Measurements from ENCODE around the gene KCNJ6. TPM values are rescaled to one million over a fixed set of nuclear protein-coding genes. Genes with fewer than 3 reads are reported as not detected.
A peak's percentile ranks its signal among the peaks of the same experiment; 100 is the strongest.
"Not testable (repeated sequence)": the region's sequence is repeated elsewhere in the genome, so short reads cannot be mapped to it uniquely, and the experiment has no call there.

Gene KCNJ6
- total RNA-seq, 1 donor from 2014 or later = 0.75 TPM

DNA sequence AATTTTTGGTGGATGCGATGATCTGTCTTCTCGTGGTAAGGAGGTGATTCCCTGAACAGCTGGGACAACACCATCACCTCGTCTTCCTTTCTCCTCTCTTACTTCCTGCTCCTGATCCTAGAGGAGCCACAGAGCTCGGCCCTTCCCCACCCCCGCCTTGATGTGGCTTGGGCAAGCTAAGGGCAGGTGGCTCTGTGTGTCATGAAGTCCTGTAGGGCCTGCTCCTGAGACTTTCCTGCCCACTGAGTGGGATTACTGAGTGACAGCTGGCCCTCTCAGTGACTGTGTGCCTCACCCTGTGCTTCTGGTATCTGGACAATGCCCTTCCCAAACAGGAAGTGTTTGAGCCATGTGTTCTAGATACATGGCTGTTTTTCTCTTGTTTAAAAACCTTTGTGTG is 153.0 kb downstream of the KCNJ6 start:
- Mint-ChIP-seq H3K27me3 (ENCODE audit: low read depth) (no peaks in the 10 kb centered on the region), H3K9me3 (no peaks in the 10 kb centered on the region), H3K4me1 (peaks cover 5% of the 10 kb centered on the region), H3K4me3 (no peak overlapping the region), H3K36me3 (ENCODE audit: low read depth) (peaks cover 2% of the 10 kb centered on the region), H3K27ac (ENCODE audit: unreplicated experiment) (no peak overlapping the region)
- no peak for DNase-seq (ENCODE audit: low read depth, low spot score)
- TF ChIP-seq, protein P1, sequence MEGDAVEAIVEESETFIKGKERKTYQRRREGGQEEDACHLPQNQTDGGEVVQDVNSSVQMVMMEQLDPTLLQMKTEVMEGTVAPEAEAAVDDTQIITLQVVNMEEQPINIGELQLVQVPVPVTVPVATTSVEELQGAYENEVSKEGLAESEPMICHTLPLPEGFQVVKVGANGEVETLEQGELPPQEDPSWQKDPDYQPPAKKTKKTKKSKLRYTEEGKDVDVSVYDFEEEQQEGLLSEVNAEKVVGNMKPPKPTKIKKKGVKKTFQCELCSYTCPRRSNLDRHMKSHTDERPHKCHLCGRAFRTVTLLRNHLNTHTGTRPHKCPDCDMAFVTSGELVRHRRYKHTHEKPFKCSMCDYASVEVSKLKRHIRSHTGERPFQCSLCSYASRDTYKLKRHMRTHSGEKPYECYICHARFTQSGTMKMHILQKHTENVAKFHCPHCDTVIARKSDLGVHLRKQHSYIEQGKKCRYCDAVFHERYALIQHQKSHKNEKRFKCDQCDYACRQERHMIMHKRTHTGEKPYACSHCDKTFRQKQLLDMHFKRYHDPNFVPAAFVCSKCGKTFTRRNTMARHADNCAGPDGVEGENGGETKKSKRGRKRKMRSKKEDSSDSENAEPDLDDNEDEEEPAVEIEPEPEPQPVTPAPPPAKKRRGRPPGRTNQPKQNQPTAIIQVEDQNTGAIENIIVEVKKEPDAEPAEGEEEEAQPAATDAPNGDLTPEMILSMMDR (conservative IDR thresholded peaks at IDR 0.05) = no peak

DNA sequence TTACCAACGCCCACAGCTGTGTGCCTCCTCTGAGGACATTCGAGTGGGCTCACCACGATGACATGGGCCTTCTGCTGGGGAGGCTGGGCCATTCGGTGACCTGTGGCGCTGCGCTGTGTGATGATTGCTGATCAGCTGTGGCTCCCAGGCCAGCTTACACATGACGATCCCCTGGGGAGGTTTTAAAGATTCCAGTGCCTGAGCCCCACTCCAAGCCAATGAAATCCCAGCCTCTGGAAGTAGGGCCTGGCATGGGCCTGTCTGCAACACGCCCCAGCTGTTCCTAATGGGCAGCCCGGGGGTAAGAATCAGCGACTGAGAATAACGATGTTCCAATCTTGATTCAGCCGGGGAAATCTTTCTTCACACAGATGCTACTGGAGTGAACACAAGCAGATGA is 153.7 kb downstream of the KCNJ6 start:
- Mint-ChIP-seq H3K4me1 (no peaks in the 10 kb centered on the region), H3K4me3 (no peak overlapping the region), H3K9me3 (no peaks in the 10 kb centered on the region), H3K27ac (ENCODE audit: unreplicated experiment) (no peak overlapping the region), H3K36me3 (ENCODE audit: low read depth) (peaks cover 2% of the 10 kb centered on the region), H3K27me3 (ENCODE audit: low read depth) (no peaks in the 10 kb centered on the region)
- TF ChIP-seq, protein P1 (conservative IDR thresholded peaks at IDR 0.05) = no peak
- DNase-seq (ENCODE audit: low read depth, low spot score) = no peak

DNA sequence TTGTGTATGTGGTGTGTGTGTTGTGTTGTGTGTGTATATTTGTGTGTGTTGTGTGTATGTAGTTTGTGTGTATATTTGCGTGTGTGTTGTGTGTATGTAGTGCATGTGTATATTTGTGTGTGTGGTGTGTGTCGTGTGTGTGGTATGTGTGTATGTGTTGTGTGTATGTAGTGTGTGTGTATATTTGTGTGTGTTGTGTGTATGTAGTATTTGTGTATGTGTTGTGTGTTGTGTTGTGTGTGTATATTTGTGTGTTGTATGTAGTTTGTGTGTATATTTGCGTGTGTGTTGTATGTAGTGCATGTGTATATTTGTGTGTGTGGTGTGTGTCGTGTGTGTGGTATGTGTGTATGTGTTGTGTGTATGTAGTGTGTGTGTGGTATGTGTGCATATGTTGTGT is 154.9 kb downstream of the KCNJ6 start:
- not testable (repeated sequence) for H3K27ac Mint-ChIP-seq (ENCODE audit: unreplicated experiment); H3K36me3 Mint-ChIP-seq (ENCODE audit: low read depth); H3K27me3 Mint-ChIP-seq (ENCODE audit: low read depth); DNase-seq (ENCODE audit: low read depth, low spot score); H3K4me3 Mint-ChIP-seq; H3K4me1 Mint-ChIP-seq; H3K9me3 Mint-ChIP-seq

DNA sequence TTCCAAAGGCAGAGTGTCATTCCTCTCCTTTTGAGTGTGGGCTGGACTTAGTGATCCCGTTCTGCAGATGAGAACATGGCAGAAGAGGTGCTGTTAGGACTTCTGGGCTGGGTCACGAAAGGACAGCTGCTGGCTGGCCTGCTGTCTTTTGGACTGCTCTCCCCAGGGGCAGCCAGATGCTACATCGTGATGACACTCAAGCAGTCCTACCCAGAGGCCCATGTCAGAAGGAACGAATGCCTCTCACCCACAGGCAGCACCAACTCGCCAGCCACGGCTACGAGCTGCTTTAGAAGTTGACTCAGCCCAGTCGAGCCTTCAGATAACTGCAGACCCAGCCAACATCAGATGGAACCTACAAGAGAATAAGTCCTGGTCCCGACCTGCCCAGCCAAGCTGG is 156.5 kb downstream of the KCNJ6 start:
- Mint-ChIP-seq H3K4me3 (no peak overlapping the region), H3K27me3 (ENCODE audit: low read depth) (peaks cover 4% of the 10 kb centered on the region), H3K4me1 (no peaks in the 10 kb centered on the region), H3K27ac (ENCODE audit: unreplicated experiment) (no peak overlapping the region), H3K36me3 (ENCODE audit: low read depth) (peaks cover 2% of the 10 kb centered on the region), H3K9me3 (no peaks in the 10 kb centered on the region)
- DNase-seq (ENCODE audit: low read depth, low spot score) = no peak
- TF ChIP-seq, protein P1 (conservative IDR thresholded peaks at IDR 0.05) = no peak

DNA sequence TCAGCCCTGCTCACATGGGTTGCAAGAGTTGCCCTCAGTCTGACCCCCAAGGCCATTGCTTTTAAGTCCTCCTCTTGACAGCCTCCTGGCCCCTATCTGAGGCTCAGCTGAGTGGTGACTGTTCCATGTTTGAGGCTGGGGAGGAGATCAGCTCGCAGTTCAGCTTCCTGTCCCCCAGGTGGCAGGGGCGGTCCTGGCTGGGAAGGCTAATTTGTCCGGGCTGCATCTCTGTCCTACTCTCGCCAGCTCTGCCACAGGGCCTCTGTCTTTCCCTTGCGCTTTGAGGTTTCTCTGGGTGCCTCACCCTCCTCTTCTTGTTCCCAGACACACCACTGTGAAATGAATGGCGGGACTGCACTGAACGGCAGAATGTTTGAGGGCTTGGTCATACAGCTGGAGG is 157.3 kb downstream of the KCNJ6 start:
- no peak overlapping the region for H3K27ac Mint-ChIP-seq (ENCODE audit: unreplicated experiment)
- no peak overlapping the region for H3K4me3 Mint-ChIP-seq
- H3K36me3 Mint-ChIP-seq (ENCODE audit: low read depth) = peaks cover under 1% of the 10 kb centered on the region
- H3K4me1 Mint-ChIP-seq = no peaks in the 10 kb centered on the region
- TF ChIP-seq, protein P1 (conservative IDR thresholded peaks at IDR 0.05) = peak; percentile 72
- peaks cover 4% of the 10 kb centered on the region for H3K27me3 Mint-ChIP-seq (ENCODE audit: low read depth)
- no peaks in the 10 kb centered on the region for H3K9me3 Mint-ChIP-seq
- DNase-seq (ENCODE audit: low read depth, low spot score) = peak; percentile 52

DNA sequence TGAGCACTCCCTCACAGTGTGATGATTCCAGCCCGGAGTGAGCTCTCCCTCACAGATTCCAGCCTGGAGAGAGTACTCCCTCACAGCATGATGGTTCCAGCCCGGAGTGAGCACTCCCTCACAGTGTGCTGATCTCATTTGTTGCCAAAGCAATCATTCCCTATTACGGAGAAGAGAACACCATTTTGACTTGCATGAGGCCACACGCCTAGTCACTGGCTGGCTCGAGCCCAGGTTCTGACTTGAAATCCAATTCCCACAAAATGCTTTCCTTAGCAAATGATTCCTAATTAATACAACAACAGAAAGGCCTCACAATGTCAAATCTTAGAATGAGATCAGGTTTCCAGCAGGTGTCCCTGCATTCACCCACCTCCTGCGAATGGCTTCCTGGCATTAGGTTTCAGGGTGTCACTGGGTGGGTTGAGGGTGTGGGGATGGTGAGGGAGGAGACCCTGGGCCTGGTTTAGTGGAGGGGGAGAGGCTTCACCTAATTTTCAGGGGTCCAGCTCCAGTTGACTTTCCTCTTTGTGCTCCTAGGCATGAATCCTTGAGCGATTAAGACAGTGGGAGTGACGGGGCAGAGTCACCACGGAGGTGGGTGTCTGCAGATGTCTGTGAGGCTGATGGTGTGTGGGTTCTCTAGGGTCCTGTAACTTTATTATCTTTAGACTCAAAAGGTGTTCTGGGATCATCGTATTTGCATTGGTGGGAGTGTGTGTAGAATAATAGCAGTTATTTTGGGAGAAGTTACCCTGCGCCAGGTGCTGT is 158.5 kb downstream of the KCNJ6 start:
- H3K27me3 Mint-ChIP-seq (ENCODE audit: low read depth) = peaks cover 4% of the 10 kb centered on the region
- DNase-seq (ENCODE audit: low read depth, low spot score) = no peak

More for the DNA sequence above, 158.5 kb downstream of the KCNJ6 start:
- H3K4me1 Mint-ChIP-seq = no peaks in the 10 kb centered on the region
- H3K9me3 Mint-ChIP-seq = no peaks in the 10 kb centered on the region
- no peaks in the 10 kb centered on the region for H3K36me3 Mint-ChIP-seq (ENCODE audit: low read depth)
- H3K27ac Mint-ChIP-seq (ENCODE audit: unreplicated experiment) = peak overlapping the region; percentile 36
- TF ChIP-seq, protein P1 (conservative IDR thresholded peaks at IDR 0.05) = no peak
- no peak overlapping the region for H3K4me3 Mint-ChIP-seq

Measured in neural crest cell (in vitro differentiated cells).